ENCODE data around the gene WDR43.

Gene WDR43

GRCh38 chr2:28950941-28951630 is 56.6 kb downstream of the WDR43 start:
- DNase-seq, result no peak
- no peaks in the 10 kb centered on the region for H3K27me3 ChIP-seq
- no peak overlapping the region for H3K4me3 ChIP-seq (ENCODE audit: low read depth, low read length)
- H3K36me3 ChIP-seq, result peaks cover 40% of the 10 kb centered on the region
- TF ChIP-seq, protein P1, sequence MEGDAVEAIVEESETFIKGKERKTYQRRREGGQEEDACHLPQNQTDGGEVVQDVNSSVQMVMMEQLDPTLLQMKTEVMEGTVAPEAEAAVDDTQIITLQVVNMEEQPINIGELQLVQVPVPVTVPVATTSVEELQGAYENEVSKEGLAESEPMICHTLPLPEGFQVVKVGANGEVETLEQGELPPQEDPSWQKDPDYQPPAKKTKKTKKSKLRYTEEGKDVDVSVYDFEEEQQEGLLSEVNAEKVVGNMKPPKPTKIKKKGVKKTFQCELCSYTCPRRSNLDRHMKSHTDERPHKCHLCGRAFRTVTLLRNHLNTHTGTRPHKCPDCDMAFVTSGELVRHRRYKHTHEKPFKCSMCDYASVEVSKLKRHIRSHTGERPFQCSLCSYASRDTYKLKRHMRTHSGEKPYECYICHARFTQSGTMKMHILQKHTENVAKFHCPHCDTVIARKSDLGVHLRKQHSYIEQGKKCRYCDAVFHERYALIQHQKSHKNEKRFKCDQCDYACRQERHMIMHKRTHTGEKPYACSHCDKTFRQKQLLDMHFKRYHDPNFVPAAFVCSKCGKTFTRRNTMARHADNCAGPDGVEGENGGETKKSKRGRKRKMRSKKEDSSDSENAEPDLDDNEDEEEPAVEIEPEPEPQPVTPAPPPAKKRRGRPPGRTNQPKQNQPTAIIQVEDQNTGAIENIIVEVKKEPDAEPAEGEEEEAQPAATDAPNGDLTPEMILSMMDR (IDR thresholded peaks at IDR 0.05; ENCODE audit: low read depth, low read length), result no peak
- H3K4me1 ChIP-seq, result no peaks in the 10 kb centered on the region
- no peaks in the 10 kb centered on the region for H3K9me3 ChIP-seq

DNA sequence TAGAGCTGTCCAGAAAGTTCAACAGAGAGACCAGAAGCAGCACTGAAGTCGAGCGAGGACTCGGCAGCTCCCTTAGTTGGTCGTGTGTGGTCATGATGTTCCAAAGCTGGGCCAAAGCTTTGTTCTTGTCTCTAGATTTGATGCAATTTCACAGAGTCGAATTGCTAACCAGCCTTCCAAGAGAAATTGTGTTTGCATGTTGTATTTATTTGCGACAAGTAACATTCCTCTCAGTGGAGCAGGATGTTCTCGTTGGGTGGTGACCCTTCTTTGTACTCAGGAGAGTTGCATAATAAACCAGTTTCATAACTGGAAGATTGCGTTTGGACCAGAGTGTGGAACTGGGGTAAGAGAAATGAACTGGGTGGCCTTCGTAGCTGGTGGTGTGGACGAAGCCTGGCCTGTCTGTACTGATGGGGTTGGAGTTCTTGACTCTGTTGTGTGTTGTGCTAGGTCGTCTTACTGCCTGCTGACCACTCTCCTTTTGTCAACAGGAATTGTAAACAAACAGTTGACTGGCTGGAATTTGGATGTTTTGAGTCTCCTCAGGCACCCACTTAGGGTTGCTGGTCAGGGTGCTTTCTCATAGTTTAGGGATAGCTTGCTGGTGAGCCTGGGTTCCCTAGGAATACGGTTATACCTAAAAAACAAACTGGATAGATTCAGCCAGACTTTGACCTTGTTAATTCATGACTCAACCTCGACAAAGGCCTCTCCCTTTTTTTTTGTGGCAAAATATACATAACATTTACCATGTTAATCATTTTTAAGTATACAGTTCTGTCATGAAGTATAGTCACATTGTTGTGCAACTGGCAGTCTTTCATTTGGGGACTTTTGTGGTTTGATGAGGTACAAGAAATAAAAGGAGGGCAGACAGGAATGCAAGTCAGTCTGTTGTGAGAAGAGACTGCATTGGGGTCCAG is 57.7 kb downstream of the WDR43 start:
- H3K4me1 ChIP-seq, result no peaks in the 10 kb centered on the region
- H3K27me3 ChIP-seq, result no peaks in the 10 kb centered on the region
- H3K36me3 ChIP-seq, result peaks cover 29% of the 10 kb centered on the region
- TF ChIP-seq, protein P1 (IDR thresholded peaks at IDR 0.05; ENCODE audit: low read depth, low read length), result no peak
- H3K9me3 ChIP-seq, result no peaks in the 10 kb centered on the region
- no peak overlapping the region for H3K4me3 ChIP-seq (ENCODE audit: low read depth, low read length)
- no peak for DNase-seq

- TF ChIP-seq, protein P1 (IDR thresholded peaks at IDR 0.05; ENCODE audit: low read depth, low read length), result peak; percentile 51
- Histone ChIP-seq H3K4me1 (no peaks in the 10 kb centered on the region), H3K27me3 (no peaks in the 10 kb centered on the region), H3K4me3 (ENCODE audit: low read depth, low read length) (no peak overlapping the region), H3K36me3 (peaks cover 22% of the 10 kb centered on the region), H3K9me3 (no peaks in the 10 kb centered on the region)
- DNase-seq, result no peak
These were observed 58.4 kb downstream of the WDR43 start for GRCh38 chr2:28952836-28953211.

GRCh38 chr2:28955467-28955866 is 61.0 kb downstream of the WDR43 start:
- DNase-seq, result no peak
- Histone ChIP-seq H3K4me3 (ENCODE audit: low read depth, low read length) (no peak overlapping the region), H3K4me1 (peaks cover 6% of the 10 kb centered on the region; the same call in 1 of the 2 replicates), H3K27me3 (no peaks in the 10 kb centered on the region), H3K36me3 (no peaks in the 10 kb centered on the region), H3K9me3 (no peaks in the 10 kb centered on the region)
- TF ChIP-seq, protein P1 (IDR thresholded peaks at IDR 0.05; ENCODE audit: low read depth, low read length), result no peak

DNA sequence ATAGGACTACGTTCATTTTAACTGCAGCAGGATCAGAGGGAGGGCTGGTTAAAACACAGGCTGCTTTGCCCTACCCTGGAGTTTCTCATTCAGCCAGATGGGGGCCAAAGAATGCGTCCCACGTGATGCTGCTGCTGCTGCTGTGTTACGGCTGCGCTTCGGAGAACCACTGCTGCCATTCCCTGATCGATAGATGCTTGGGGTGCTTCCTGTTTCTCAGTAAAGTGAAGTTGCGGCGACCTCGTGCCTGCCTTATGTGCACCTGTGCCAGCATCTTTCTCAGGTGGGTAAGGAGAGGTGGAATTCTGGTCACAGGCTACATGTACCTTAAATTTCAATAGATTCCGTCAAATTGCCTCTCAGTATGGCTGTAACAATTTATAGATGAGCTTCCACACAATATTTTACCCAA is 62.0 kb downstream of the WDR43 start:
- H3K4me1 ChIP-seq, result peaks cover 6% of the 10 kb centered on the region; the same call in 1 of the 2 replicates
- H3K9me3 ChIP-seq, result no peaks in the 10 kb centered on the region
- TF ChIP-seq, protein P1 (IDR thresholded peaks at IDR 0.05; ENCODE audit: low read depth, low read length), result peak; percentile 55
- peak overlapping the region; percentile 33 for H3K4me3 ChIP-seq (ENCODE audit: low read depth, low read length)
- H3K36me3 ChIP-seq, result no peaks in the 10 kb centered on the region
- DNase-seq, result peak; percentile 60
- no peaks in the 10 kb centered on the region for H3K27me3 ChIP-seq

Measured in BE2C (cell line).